ENCODE results near the gene ATG7.

- no peak for TF ChIP-seq CTCF (IDR thresholded peaks at IDR 0.05)
- TF ChIP-seq POLR2AphosphoS5 (IDR thresholded peaks at IDR 0.05; ENCODE audit: low read depth, low read length), result no peak
Observed at GRCh38 chr3:11288021-11288491, 15.9 kb downstream of the ATG7 start.
